NCI-H82 (cell line): ENCODE results near the gene PGAM5.

Experiments
- DNase-seq: peaks from one replicate; lab custom pipeline; 2025; lab: John Stamatoyannopoulos, UW

Gene PGAM5

DNA sequence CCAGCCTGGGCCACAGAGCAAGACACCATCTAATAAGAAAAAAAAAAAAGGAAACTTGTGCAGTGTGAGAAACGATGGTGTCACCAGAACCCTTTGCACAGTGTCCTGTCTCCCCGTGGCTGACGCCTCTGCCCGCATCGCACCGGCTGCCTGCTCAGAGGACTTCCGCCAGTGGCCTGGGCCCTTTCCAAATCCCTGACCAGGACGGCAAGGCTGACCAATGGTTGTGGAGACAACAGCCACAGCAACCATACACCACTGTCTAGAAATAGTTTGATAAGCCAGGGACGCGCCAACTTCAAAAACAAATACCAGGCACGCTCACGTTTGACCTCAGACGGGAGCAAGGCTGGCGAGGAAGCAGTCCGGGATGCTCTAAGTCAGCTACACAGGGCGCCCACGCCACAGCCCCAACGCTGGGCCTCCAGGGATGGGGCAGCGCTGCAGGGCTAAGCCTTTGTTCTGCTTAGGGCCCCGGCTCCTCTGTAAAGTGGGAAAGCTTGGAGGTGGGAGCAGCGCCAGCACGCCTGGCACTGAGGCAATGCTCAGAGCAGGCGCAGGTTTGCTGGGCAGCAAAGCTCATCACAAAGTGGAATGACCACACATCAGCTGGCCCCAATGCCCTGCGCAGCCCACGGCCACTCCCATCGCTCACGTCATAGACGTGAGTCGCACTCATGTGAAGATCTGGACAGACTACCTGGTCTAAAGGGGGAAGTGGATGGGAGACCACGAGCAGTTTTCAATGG lies 12.5 kb downstream of the PGAM5 start:
- DNase-seq, result no peak

- no peak for DNase-seq
Observed at GRCh38 chr12:132723764-132724140, 13.1 kb downstream of the PGAM5 start.

DNA sequence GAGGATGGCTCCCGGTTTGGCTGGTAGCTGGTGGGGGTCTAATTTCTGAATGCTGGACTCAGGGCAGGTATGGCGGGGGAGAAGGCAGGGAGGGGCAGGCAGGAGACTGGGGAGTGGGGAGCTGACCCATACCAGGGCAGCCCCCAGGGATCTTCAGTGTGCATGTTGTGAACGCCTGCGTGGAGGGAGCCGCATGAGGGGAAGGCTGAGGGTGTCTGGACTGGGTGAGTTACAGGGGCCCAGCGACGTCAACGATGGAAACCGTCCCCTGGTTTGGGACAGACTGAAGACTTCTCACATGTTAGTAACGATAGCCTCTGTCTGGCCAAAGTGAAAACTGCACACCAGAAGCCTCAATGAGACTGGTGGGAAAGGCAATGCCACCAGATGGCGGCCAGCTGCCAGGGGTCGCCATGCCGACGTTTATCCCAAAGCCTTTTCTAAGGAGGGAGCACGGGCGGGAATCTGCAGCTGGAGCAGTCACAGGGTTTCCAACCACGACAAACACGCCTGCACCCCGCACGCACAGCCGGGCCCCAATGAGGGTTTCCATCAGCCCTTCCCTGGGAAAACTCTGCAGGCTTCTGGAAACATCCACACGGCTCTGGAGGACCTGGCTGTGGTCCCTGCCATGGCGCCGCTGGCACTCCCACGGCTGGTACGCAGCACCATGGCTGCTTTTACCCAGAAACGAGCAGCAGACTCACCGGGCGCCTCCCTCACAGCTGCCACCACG lies 14.0 kb downstream of the PGAM5 start:
- peak; percentile 92 for DNase-seq

GRCh38 chr12:132726386-132726785 lies 15.7 kb downstream of the PGAM5 start:
- no peak for DNase-seq

DNA sequence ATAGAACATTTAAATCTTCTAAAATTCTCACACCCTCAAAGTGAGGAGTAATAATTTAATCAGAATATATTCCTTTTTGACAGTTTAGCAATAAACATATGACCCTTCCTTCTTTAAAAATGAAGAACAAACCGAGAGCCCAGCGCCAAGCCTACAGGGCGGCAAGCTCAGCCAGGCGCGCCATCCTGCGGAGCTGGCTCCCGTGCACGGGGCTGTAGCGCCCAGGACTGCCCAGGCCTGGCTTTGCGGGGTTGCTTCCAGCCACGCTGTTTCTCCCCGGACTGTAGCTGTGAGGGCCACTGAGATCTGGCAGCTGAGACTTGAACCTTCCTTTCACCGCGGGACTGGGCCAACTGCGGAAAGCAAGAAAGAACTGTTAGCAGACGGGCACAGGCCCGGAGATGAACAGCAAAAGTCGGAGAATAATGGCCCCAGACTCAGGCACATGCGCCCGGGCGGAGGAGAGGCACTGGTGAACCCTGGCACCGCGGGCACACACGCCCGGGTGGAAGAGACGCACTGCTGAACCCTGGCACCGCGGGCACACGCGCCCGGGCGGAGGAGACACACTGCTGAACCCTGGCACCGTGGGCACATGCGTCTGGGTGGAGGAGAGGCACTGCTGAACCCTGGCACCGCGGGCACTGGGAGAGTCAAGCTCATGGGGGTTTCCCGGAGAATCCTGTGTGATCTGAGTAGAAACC lies 16.6 kb downstream of the PGAM5 start:
- no peak for DNase-seq

- DNase-seq, result no peak
Observed at GRCh38 chr12:132728502-132728901, 17.9 kb downstream of the PGAM5 start.

GRCh38 chr12:132729541-132730320 lies 19.1 kb downstream of the PGAM5 start:
- DNase-seq, result peak; percentile 47

DNA sequence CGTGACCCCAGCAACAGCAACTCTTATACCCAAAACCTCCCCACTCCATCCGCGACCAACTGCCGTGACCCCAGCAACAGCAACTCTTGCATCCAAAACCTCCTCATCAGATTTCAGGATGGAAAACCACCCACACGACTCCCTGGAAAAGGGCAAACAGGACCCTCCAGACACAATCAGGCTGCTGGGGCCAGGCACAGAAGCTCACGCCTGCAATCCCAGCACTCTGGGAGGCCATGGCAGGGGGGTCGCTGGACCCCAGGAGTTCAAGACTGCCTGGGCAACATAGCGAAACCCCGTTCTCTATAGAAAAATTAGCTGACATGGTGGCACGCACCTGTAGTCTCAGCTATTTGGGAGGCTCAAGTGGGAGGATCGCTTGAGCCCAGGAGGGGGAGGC lies 19.7 kb downstream of the PGAM5 start:
- DNase-seq, result no peak

DNA sequence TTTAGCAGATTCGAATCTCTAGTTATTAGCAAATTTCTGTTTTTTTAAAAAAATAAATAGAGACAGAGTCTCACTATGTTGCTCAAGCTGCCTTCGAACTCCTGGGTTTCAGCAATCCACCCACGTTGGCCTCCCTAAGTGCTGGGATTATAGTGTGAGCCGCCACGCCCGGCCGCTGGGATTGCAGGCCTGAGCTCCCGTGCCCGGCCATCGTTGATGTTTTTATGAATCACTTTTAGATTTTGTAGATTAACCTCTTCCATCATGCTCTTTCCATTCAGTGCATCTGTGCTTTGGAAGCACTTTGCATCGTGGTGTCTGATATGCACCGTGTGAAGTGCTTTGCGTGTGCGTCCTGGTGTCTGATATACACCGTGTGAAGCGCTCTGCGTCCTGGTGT lies 20.9 kb downstream of the PGAM5 start:
- no peak for DNase-seq

- no peak for DNase-seq
Observed at GRCh38 chr12:132734206-132734605, 23.6 kb downstream of the PGAM5 start.

DNA sequence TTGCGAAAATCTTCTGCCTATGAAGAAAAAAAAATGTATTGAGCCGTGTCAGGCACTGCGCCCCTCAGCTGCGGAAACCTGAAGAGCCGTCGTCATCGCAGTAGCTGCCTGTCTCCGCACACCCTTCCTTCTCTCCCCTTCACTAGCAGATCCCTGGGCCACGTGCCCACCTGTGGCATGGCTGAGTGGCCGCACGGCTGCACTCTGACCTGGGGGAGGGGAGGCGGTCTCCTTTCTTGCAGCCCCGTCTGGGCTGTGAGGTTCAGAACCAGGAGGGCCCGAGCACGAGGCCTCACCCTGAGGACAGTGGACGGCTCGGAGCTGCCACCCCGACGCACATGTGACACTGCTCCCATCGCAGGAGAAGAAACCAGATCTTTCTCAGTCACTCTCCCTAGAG lies 24.9 kb downstream of the PGAM5 start:
- no peak for DNase-seq

GRCh38 chr12:132736378-132736777 lies 25.7 kb downstream of the PGAM5 start:
- no peak for DNase-seq

GRCh38 chr12:132736913-132737312 lies 26.3 kb downstream of the PGAM5 start:
- DNase-seq, result no peak

DNA sequence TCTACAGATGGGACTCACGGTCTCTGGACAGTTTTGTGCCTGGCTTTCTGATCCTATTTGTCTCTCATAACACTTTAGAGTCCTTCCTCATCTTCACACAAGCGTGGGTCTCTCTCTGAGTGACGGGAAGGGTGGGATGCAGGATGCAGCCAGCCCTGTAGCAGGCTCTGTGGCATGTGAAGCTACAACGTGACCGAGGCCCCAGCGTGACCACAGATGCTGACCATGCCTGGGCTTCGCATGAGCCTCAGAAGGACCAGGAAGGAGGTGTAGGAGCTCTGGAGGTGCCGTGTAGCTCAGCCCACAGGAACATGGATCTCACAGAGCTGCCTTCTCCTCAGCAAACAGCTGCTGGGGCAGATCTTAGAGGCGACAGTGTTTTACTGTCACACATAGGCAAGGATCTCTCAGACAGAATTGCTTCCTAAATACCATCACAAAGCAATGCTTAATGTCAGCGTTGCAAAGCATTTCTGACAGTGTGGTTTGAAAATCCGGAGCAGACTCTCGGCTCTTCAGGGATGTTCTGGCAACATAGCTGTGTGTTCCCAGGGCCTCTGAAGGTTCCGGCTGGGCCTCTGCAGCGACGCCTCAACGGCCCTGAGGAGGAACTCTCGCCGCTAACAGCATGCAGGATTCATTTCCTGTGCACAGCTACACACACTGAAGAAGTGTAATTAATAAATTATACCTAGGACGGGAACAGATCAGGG lies 29.1 kb downstream of the PGAM5 start:
- no peak for DNase-seq

DNA sequence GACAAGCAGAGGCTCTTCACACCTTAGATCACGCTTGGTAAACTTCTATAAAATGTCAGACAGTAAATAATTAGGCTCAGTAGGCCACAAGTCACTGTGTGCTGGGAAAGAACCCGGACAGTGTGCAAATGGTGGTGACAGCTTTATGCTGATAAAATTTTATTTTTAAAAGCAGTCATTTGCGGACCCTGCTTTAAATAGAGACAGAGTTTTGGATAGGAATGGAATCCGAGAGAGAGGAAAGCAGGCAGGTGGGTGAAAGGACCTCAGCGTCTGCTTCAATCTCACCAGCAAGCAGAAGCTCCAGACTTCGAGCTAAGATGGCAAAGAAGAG lies 29.6 kb downstream of the PGAM5 start:
- DNase-seq, result no peak

- no peak for DNase-seq
Observed at GRCh38 chr12:132740652-132741051, 30.0 kb downstream of the PGAM5 start.

GRCh38 chr12:132741620-132742019 lies 31.0 kb downstream of the PGAM5 start:
- no peak for DNase-seq

GRCh38 chr12:132743831-132744230 lies 33.2 kb downstream of the PGAM5 start:
- no peak for DNase-seq

- DNase-seq, result no peak
Observed at GRCh38 chr12:132746613-132747012, 36.0 kb downstream of the PGAM5 start.

DNA sequence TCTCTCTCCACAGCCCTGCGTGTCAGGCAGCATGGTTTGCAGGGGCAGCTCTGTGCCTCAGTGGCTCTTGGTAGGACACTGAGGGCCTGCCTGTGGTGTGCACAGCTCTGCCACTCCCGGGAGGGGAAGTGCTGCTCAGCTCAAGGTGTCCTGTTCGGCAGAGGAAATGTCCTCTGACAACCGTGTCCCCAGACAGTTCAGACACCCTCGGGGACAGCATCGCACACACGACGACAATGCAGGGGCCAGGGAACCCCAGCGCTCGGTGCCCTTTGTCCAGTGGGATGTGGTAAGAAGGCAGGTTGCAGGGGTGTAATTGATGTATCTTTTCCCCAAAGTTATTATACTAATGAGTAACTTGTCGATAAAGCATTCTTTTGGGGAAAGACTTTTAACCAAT lies 36.8 kb downstream of the PGAM5 start:
- DNase-seq, result no peak

- DNase-seq, result no peak
Observed at GRCh38 chr12:132747896-132748295, 37.3 kb downstream of the PGAM5 start.

GRCh38 chr12:132748319-132748718 lies 37.7 kb downstream of the PGAM5 start:
- DNase-seq, result no peak
